SK-N-SH treated with all-trans-retinoic acid at 6 μM for 48 hours (cell line): ENCODE measurements around the gene NME7.
A peak's percentile ranks its signal among the peaks of the same experiment; 100 is the strongest.

Experiments used
- ATAC-seq: fragments of 200-7000 bp; cut with Tn5 transposase; 3 replicates; pipeline ENCODE4 v1.9.1; 2020; ENCODE audit warnings: mild to moderate bottlenecking, moderate library complexity
- ARNTL ChIP-seq: fragments of 450-650 bp; formaldehyde crosslinking; IDR thresholded peaks from 2 replicates; pipeline ENCODE4 v1.5.0; 2020; ENCODE audit warnings: low read depth, mild to moderate bottlenecking, moderate library complexity, borderline replicate concordance
- BACH2 ChIP-seq: fragments of 250-450 bp; sonication (Bioruptor Pico); IDR thresholded peaks from 2 replicates; pipeline ENCODE4 v1.9.0; 2021; ENCODE audit warnings: mild to moderate bottlenecking, borderline replicate concordance
- CREB5 ChIP-seq: fragments of 250-450 bp; sonication (Bioruptor Pico); IDR thresholded peaks from 2 replicates; pipeline ENCODE4 v1.5.1; 2020; ENCODE audit warnings: low read depth, mild to moderate bottlenecking, moderate library complexity
- ESRRG ChIP-seq: fragments of 250-450 bp; sonication (Bioruptor Pico); IDR thresholded peaks from 2 replicates; pipeline ENCODE4 v1.6.1; 2021; ENCODE audit warnings: mild to moderate bottlenecking
- GLIS3 ChIP-seq: fragments of 250-450 bp; sonication (Bioruptor Pico); IDR thresholded peaks from 2 replicates; pipeline ENCODE4 v1.5.0; 2020; ENCODE audit warnings: mild to moderate bottlenecking, moderate library complexity
- ISL1 ChIP-seq: fragments of 250-450 bp; sonication (Bioruptor Pico); IDR thresholded peaks from 2 replicates; pipeline ENCODE4 v2.1.2; 2022; ENCODE audit warnings: mild to moderate bottlenecking, moderate library complexity
- OSR1 ChIP-seq: fragments of 250-450 bp; sonication (Bioruptor Pico); IDR thresholded peaks from 2 replicates; pipeline ENCODE4 v1.8.0; 2022; ENCODE audit warnings: moderate library complexity, mild to moderate bottlenecking, inconsistent platforms
- PATZ1 ChIP-seq: fragments of 250-450 bp; sonication (Bioruptor Pico); IDR thresholded peaks from 2 replicates; pipeline ENCODE4 v1.8.0; 2020; ENCODE audit warnings: mild to moderate bottlenecking, moderate library complexity, borderline replicate concordance
- PPARA ChIP-seq: fragments of 250-450 bp; sonication (Bioruptor Pico); IDR thresholded peaks from 2 replicates; pipeline ENCODE4 v1.5.0; 2020; ENCODE audit warnings: mild to moderate bottlenecking, borderline replicate concordance
- RARB ChIP-seq: fragments of 250-450 bp; sonication (Bioruptor Pico); IDR thresholded peaks from 2 replicates; pipeline ENCODE4 v1.8.0; 2021; ENCODE audit warnings: mild to moderate bottlenecking, moderate library complexity
- SNAI2 ChIP-seq: fragments of 250-450 bp; sonication (Bioruptor Pico); IDR thresholded peaks from 2 replicates; pipeline ENCODE4 v1.5.0; 2020; ENCODE audit warnings: mild to moderate bottlenecking, moderate library complexity
- TCF4 ChIP-seq: fragments of 250-450 bp; sonication (Bioruptor Pico); IDR thresholded peaks from 2 replicates; pipeline ENCODE4 v1.8.0; 2021; ENCODE audit warnings: mild to moderate bottlenecking, moderate library complexity, borderline replicate concordance
- ZC3H10 ChIP-seq: fragments of 250-450 bp; sonication (Bioruptor Pico); IDR thresholded peaks from 2 replicates; pipeline ENCODE4 v1.5.1; 2021; ENCODE audit warnings: mild to moderate bottlenecking, moderate library complexity
- ZFP3 ChIP-seq: fragments of 250-450 bp; sonication (Bioruptor Pico); IDR thresholded peaks from 2 replicates; pipeline ENCODE4 v1.5.0; 2020; ENCODE audit warnings: mild to moderate bottlenecking, moderate library complexity
- ZFP30 ChIP-seq: fragments of 450-650 bp; formaldehyde crosslinking; IDR thresholded peaks from 2 replicates; pipeline ENCODE4 v1.5.0; 2022; ENCODE audit warnings: mild to moderate bottlenecking, moderate library complexity
- ZNF565 ChIP-seq: fragments of 450-650 bp; formaldehyde crosslinking; conservative IDR thresholded peaks from 2 replicates; pipeline ENCODE4 v1.5.0; 2020; ENCODE audit warnings: low read depth, mild to moderate bottlenecking, moderate library complexity
- ZNF70 ChIP-seq: fragments of 450-650 bp; formaldehyde crosslinking; IDR thresholded peaks from 2 replicates; pipeline ENCODE4 v1.5.0; 2020; ENCODE audit warnings: mild to moderate bottlenecking, moderate library complexity
- ZNF8 ChIP-seq: fragments of 450-650 bp; formaldehyde crosslinking; IDR thresholded peaks from 2 replicates; pipeline ENCODE4 v1.5.0; 2020; ENCODE audit warnings: mild to moderate bottlenecking, moderate library complexity
- TF ChIP-seq, protein P1 (sequence below): fragments of 250-450 bp; sonication (Bioruptor Pico); IDR thresholded peaks from 2 replicates; pipeline ENCODE4 v1.5.1; 2021; ENCODE audit warnings: mild to moderate bottlenecking, moderate library complexity
- TF ChIP-seq, protein P2 (sequence below): fragments of 250-450 bp; sonication (Bioruptor Pico); IDR thresholded peaks from 2 replicates; pipeline ENCODE4 v1.8.0; 2021; ENCODE audit warnings: low read depth, mild to moderate bottlenecking, moderate library complexity, borderline replicate concordance
- TF ChIP-seq, protein P3 (sequence below): fragments of 250-450 bp; sonication (Bioruptor Pico); IDR thresholded peaks from 2 replicates; pipeline ENCODE4 v1.5.0; 2020; ENCODE audit warnings: mild to moderate bottlenecking, moderate library complexity

The NME7 gene

DNA sequence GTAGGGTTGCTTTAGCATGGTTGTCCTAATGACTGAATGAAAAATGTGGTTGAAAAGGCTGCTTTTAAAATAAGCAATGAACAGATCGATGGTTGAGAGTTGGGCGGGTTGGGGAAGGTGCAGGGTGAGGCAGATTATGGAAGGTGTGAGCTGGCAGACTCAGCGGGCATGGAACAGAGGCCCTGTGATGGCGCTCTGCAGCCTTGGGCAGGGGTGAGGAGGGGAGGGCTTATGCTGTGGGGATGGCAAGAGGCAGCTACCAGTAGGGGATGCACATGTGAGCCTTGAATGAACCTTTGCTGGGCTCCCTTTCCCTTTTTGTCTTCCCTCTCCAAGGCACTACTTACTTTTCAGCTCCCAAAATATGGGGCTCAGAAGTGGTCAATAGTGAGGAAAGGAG lies 230.2 kb downstream of the NME7 start:
- ATAC-seq: peak; percentile 8
- TF ChIP-seq ESRRG (CRISPR knock-in tag): no peak
- TF ChIP-seq ZC3H10 (CRISPR knock-in tag): no peak
- TF ChIP-seq TCF4: no peak
- no peak for TF ChIP-seq SNAI2 (CRISPR knock-in tag)
- TF ChIP-seq, protein P1, sequence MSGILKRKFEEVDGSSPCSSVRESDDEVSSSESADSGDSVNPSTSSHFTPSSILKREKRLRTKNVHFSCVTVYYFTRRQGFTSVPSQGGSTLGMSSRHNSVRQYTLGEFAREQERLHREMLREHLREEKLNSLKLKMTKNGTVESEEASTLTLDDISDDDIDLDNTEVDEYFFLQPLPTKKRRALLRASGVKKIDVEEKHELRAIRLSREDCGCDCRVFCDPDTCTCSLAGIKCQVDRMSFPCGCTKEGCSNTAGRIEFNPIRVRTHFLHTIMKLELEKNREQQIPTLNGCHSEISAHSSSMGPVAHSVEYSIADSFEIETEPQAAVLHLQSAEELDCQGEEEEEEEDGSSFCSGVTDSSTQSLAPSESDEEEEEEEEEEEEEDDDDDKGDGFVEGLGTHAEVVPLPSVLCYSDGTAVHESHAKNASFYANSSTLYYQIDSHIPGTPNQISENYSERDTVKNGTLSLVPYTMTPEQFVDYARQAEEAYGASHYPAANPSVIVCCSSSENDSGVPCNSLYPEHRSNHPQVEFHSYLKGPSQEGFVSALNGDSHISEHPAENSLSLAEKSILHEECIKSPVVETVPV (CRISPR knock-in tag): no peak
- TF ChIP-seq OSR1: no peak
- TF ChIP-seq CREB5 (CRISPR knock-in tag): no peak
- no peak for TF ChIP-seq PATZ1 (CRISPR knock-in tag)
- no peak for TF ChIP-seq ZFP3
- TF ChIP-seq ZNF8 (CRISPR knock-in tag): no peak

GRCh38 chr1:169133801-169134502 lies 233.6 kb downstream of the NME7 start:
- ATAC-seq: peak; percentile 21; the same call in 2 of the 3 replicates
- TF ChIP-seq ZC3H10 (CRISPR knock-in tag) (no peak), PPARA (CRISPR knock-in tag) (no peak), PATZ1 (CRISPR knock-in tag) (no peak), ZNF70 (CRISPR knock-in tag) (no peak), OSR1 (no peak), ZNF8 (CRISPR knock-in tag) (no peak), ISL1 (CRISPR knock-in tag) (no peak), ZFP30 (CRISPR knock-in tag) (no peak), RARB (CRISPR knock-in tag) (no peak), ZNF565 (CRISPR knock-in tag) (no peak), ARNTL (no peak), BACH2 (CRISPR knock-in tag) (no peak)
- TF ChIP-seq, protein P2, sequence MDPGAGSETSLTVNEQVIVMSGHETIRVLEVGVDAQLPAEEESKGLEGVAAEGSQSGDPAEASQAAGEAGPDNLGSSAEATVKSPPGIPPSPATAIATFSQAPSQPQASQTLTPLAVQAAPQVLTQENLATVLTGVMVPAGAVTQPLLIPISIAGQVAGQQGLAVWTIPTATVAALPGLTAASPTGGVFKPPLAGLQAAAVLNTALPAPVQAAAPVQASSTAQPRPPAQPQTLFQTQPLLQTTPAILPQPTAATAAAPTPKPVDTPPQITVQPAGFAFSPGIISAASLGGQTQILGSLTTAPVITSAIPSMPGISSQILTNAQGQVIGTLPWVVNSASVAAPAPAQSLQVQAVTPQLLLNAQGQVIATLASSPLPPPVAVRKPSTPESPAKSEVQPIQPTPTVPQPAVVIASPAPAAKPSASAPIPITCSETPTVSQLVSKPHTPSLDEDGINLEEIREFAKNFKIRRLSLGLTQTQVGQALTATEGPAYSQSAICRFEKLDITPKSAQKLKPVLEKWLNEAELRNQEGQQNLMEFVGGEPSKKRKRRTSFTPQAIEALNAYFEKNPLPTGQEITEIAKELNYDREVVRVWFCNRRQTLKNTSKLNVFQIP (CRISPR knock-in tag): no peak
- TF ChIP-seq, protein P1 (CRISPR knock-in tag): no peak
- TF ChIP-seq, all 23 proteins: peak for 0

- TF ChIP-seq ARNTL: no peak
- TF ChIP-seq, protein P3, sequence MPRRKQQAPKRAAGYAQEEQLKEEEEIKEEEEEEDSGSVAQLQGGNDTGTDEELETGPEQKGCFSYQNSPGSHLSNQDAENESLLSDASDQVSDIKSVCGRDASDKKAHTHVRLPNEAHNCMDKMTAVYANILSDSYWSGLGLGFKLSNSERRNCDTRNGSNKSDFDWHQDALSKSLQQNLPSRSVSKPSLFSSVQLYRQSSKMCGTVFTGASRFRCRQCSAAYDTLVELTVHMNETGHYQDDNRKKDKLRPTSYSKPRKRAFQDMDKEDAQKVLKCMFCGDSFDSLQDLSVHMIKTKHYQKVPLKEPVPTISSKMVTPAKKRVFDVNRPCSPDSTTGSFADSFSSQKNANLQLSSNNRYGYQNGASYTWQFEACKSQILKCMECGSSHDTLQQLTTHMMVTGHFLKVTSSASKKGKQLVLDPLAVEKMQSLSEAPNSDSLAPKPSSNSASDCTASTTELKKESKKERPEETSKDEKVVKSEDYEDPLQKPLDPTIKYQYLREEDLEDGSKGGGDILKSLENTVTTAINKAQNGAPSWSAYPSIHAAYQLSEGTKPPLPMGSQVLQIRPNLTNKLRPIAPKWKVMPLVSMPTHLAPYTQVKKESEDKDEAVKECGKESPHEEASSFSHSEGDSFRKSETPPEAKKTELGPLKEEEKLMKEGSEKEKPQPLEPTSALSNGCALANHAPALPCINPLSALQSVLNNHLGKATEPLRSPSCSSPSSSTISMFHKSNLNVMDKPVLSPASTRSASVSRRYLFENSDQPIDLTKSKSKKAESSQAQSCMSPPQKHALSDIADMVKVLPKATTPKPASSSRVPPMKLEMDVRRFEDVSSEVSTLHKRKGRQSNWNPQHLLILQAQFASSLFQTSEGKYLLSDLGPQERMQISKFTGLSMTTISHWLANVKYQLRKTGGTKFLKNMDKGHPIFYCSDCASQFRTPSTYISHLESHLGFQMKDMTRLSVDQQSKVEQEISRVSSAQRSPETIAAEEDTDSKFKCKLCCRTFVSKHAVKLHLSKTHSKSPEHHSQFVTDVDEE (CRISPR knock-in tag): no peak
- no peak for TF ChIP-seq GLIS3
- TF ChIP-seq OSR1: no peak
- no peak for ATAC-seq
Measured at GRCh38 chr1:169133228-169133576, 234.4 kb downstream of the NME7 start.
